MM.1S (cell line): ENCODE measurements around the gene RGS12.

Source experiments
- CTCF ChIP-seq: fragments of 300-600 bp; sonication (generic); IDR thresholded peaks from 2 replicates; pipeline ENCODE4 v1.5.1; 2016; ENCODE audit warnings: antibody characterized with exemption, low read length, mixed read lengths
- EZH2 ChIP-seq: fragments of 300-600 bp; sonication (generic); optimal IDR thresholded peaks from 2 replicates; pipeline ENCODE3; 2017; ENCODE audit warnings: low read depth, mild to moderate bottlenecking, antibody characterized with exemption, low read length, mixed read lengths
- EZH2phosphoT487 ChIP-seq: fragments of 300-600 bp; sonication (generic); IDR thresholded peaks from 2 replicates; pipeline ENCODE4 v1.6.1; 2018; ENCODE audit warnings: antibody characterized with exemption, low read length

- no peak for TF ChIP-seq CTCF
- TF ChIP-seq EZH2, result no peak
- no peak for TF ChIP-seq EZH2phosphoT487
Measured at GRCh38 chr4:3269991-3270611, 22.7 kb upstream of the RGS12 start.
